ENCODE measurements around the gene ST3GAL6. TPM values are rescaled to one million over a fixed set of nuclear protein-coding genes. Genes with fewer than 3 reads are reported as not detected.

The ST3GAL6 gene
- total and polyA plus RNA-seq, 2 of the 13 experiments (the other 11 are each of a cell fraction or from before 2014, with no cell fraction given): 17.5 to 23.2 TPM

DNA sequence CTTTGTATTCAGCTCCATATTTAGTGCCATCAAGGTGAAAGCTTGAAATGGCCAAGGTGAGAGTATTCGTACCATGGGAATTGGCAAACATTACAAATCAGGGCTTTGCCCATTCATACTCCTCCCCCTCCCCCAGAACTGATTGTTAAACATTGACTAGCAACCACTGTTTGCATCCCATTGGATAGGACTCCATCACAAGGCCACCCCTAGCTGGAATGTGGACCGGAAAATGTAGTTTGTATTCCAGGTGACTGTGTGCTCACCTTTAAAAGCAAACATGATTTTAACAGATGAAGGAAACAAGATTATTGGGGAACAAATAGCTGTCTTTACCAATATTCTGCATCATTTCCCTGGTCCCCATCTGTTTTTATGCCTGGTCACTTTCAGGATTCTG is 14.1 kb downstream of the ST3GAL6 start (continued):
- no peak for TF ChIP-seq ZNF343 (CRISPR knock-in tag; IDR thresholded peaks at IDR 0.05)
- TF ChIP-seq MAFG (CRISPR knock-in tag; IDR thresholded peaks at IDR 0.05): no peak
- TF ChIP-seq MLXIP (CRISPR knock-in tag; IDR thresholded peaks at IDR 0.05; ENCODE audit: borderline replicate concordance): no peak
- TF ChIP-seq HINFP (CRISPR knock-in tag; IDR thresholded peaks at IDR 0.05; ENCODE audit: low read depth): no peak
- no peak for TF ChIP-seq MED13 (CRISPR knock-in tag; IDR thresholded peaks at IDR 0.05)
- TF ChIP-seq ZBTB46 (CRISPR knock-in tag; IDR thresholded peaks at IDR 0.05; ENCODE audit: borderline replicate concordance): no peak
- TF ChIP-seq NRL (CRISPR knock-in tag; IDR thresholded peaks at IDR 0.05; ENCODE audit: borderline replicate concordance): no peak
- TF ChIP-seq ZNF263 (CRISPR knock-in tag; IDR thresholded peaks at IDR 0.05): peak; percentile 28; the same call in 1 of the 2 replicates
- TF ChIP-seq UBTF (CRISPR knock-in tag; IDR thresholded peaks at IDR 0.05): no peak
- no peak for TF ChIP-seq E2F1 (CRISPR knock-in tag; IDR thresholded peaks at IDR 0.05)
- no peak for TF ChIP-seq ZNF761 (CRISPR knock-in tag; conservative IDR thresholded peaks at IDR 0.05)
- no peak for TF ChIP-seq ZZZ3 (CRISPR knock-in tag; IDR thresholded peaks at IDR 0.05; ENCODE audit: borderline replicate concordance)
- TF ChIP-seq KMT2A (CRISPR knock-in tag; IDR thresholded peaks at IDR 0.05): no peak
- TF ChIP-seq KAT7 (CRISPR knock-in tag; IDR thresholded peaks at IDR 0.05; ENCODE audit: borderline replicate concordance): no peak
- no peak for TF ChIP-seq ZNF205 (CRISPR knock-in tag; IDR thresholded peaks at IDR 0.05)
- TF ChIP-seq BRCA1 (CRISPR knock-in tag; IDR thresholded peaks at IDR 0.05): no peak
- no peak for TF ChIP-seq MYNN (CRISPR knock-in tag; IDR thresholded peaks at IDR 0.05; ENCODE audit: low read depth)
- TF ChIP-seq AGO1 (IDR thresholded peaks at IDR 0.05; ENCODE audit: low read depth, low read length, poor library complexity, severe bottlenecking): no peak
- no peak for TF ChIP-seq THYN1 (CRISPR knock-in tag; IDR thresholded peaks at IDR 0.05; ENCODE audit: borderline replicate concordance, low read depth)
- no peak for TF ChIP-seq FOXC1 (CRISPR knock-in tag; IDR thresholded peaks at IDR 0.05; ENCODE audit: borderline replicate concordance)
- no peak for TF ChIP-seq ZNF160 (CRISPR knock-in tag; IDR thresholded peaks at IDR 0.05)
- TF ChIP-seq ZNF136 (CRISPR knock-in tag; IDR thresholded peaks at IDR 0.05; ENCODE audit: low read depth): no peak
